Prostate gland (tissue), 2 donors: ENCODE measurements around the gene PIGQ. TPM values are rescaled to one million over a fixed set of nuclear protein-coding genes. Genes with fewer than 3 reads are reported as not detected.

Experiments used
- DNase-seq: peaks from one replicate; pipeline ENCODE4 v3.0.0-alpha.2; 2019; ENCODE audit warnings: low spot score
- H3K27ac ChIP-seq, 2 donors: fragments of 200-600 bp; sonication (generic); 2 replicates each; pipeline ENCODE4 v1.5.1; 2017 to 2019
- H3K27me3 ChIP-seq: fragments of 200-600 bp; sonication (generic); replicated peaks from 2 replicates; pipeline ENCODE4 v1.5.1; 2019; ENCODE audit not compliant: insufficient read depth
- H3K36me3 ChIP-seq, 2 donors: fragments of 200-600 bp; sonication (generic); 1 replicate in 1 of 2; 2 replicates in 1 of 2; pipeline versions ENCODE4 v1.5.1 to v1.8.1; 2017 to 2019
- H3K4me1 ChIP-seq: fragments of 200-600 bp; sonication (generic); replicated peaks from 2 replicates; pipeline ENCODE4 v1.5.1; 2019
- H3K4me3 ChIP-seq, 2 donors: fragments of 200-600 bp; sonication (generic); 2 replicates each; pipeline ENCODE4 v1.5.1; 2017 to 2019
- H3K9me3 ChIP-seq: fragments of 200-600 bp; sonication (generic); 2 replicates; pipeline ENCODE4 v1.5.1; 2017
- CTCF ChIP-seq, 4 experiments: fragments of 200-600 bp in 2 of 4; fragments of 450-650 bp in 2 of 4; sonication (generic) in 2 of 4; IDR thresholded peaks; 1 replicate in 3 of 4; 2 replicates in 1 of 4; pipeline ENCODE4 v1.5.1; 2016 to 2019; ENCODE audit warnings: antibody characterized with exemption in 4 of 4, mild to moderate bottlenecking in 2 of 4, moderate library complexity in 2 of 4
- POLR2A ChIP-seq: fragments of 450-650 bp; IDR thresholded peaks from one replicate; pipeline ENCODE4 v1.6.1; 2016; ENCODE audit warnings: antibody characterized with exemption, mild to moderate bottlenecking
- POLR2AphosphoS5 ChIP-seq: sonication (generic); formaldehyde crosslinking; IDR thresholded peaks from one replicate; pipeline ENCODE4 v1.6.1; 2017; ENCODE audit warnings: antibody characterized with exemption
- WGBS: methylation state at CpG from one replicate; pipeline ENCODE4 v1.1.5; 2018; 5-methylcytosine and 5-hydroxymethylcytosine counted together
- intact Hi-C: fragments of 100-400 bp; cut with DNase I; formaldehyde crosslinking; loops from one replicate; pipeline ENCODE4 v1.14.2; 2022
- total RNA-seq, 2 donors: library from RNA; depleted of rRNA; stranded (reverse); fragments of >200 nt; gene quantifications; one replicate each; pipeline ENCODE4 v1.1.0, GENCODE V29; 2016

PIGQ gene
- total RNA-seq, 2 donors from 2014 or later: 70.1 to 85.8 TPM

- no peaks in the 10 kb centered on the region for H3K27me3 ChIP-seq
- peak overlapping the region in 1 of 2 donors; percentile 14 for H3K4me3 ChIP-seq
- peak; percentile 89 for DNase-seq
- peak overlapping the region; percentile 87 to 89 for H3K27ac ChIP-seq
- intact Hi-C loops: no loop called here
- peaks cover 16% of the 10 kb centered on the region for H3K4me1 ChIP-seq
- TF ChIP-seq CTCF (IDR thresholded peaks at IDR 0.05) (peak in 3 of 4 experiments; percentile 20 to 69 (median 62)), POLR2A (peak; percentile 56), POLR2AphosphoS5 (peak; percentile 87)
- peaks cover 0 to 4% of the 10 kb centered on the region in 2 donors for H3K36me3 ChIP-seq
- no peaks in the 10 kb centered on the region for H3K9me3 ChIP-seq
- WGBS: 40% methylated on average over 24 of the region's 24 CpGs
These were observed 22.9 kb downstream of the PIGQ start for GRCh38 chr16:592518-593306.

GRCh38 chr16:593406-593805 lies 23.6 kb downstream of the PIGQ start:
- H3K9me3 ChIP-seq: no peaks in the 10 kb centered on the region
- 46% methylated on average over 9 of the region's 9 CpGs for WGBS
- intact Hi-C loops: no loop called here
- TF ChIP-seq POLR2AphosphoS5 (peak; percentile 95), POLR2A (peak; percentile 44), CTCF (IDR thresholded peaks at IDR 0.05) (no peak)
- peaks cover 16% of the 10 kb centered on the region for H3K4me1 ChIP-seq
- H3K36me3 ChIP-seq: peaks cover 0 to 4% of the 10 kb centered on the region in 2 donors
- no peaks in the 10 kb centered on the region for H3K27me3 ChIP-seq
- DNase-seq: peak; percentile 84
- H3K27ac ChIP-seq: peak overlapping the region; percentile 87 to 89
- H3K4me3 ChIP-seq: peak overlapping the region in 1 of 2 donors; percentile 0

GRCh38 chr16:593807-594206 lies 24.0 kb downstream of the PIGQ start:
- intact Hi-C loops: no loop called here
- TF ChIP-seq POLR2A (no peak), POLR2AphosphoS5 (no peak), CTCF (IDR thresholded peaks at IDR 0.05) (no peak)
- H3K36me3 ChIP-seq: peaks cover 0 to 4% of the 10 kb centered on the region in 2 donors
- peak overlapping the region; percentile 87 to 89 for H3K27ac ChIP-seq
- 42% methylated on average over 15 of the region's 16 CpGs for WGBS
- H3K9me3 ChIP-seq: no peaks in the 10 kb centered on the region
- peaks cover 16% of the 10 kb centered on the region for H3K4me1 ChIP-seq
- no peak overlapping the region for H3K4me3 ChIP-seq
- H3K27me3 ChIP-seq: no peaks in the 10 kb centered on the region
- DNase-seq: no peak

- H3K4me1 ChIP-seq: peaks cover 16% of the 10 kb centered on the region
- H3K36me3 ChIP-seq: peaks cover 0 to 4% of the 10 kb centered on the region in 2 donors
- WGBS: 85% methylated on average over 16 of the region's 18 CpGs
- no peak overlapping the region for H3K27ac ChIP-seq
- no peaks in the 10 kb centered on the region for H3K27me3 ChIP-seq
- intact Hi-C loops: no loop called here
- no peak overlapping the region for H3K4me3 ChIP-seq
- no peak for DNase-seq
- H3K9me3 ChIP-seq: no peaks in the 10 kb centered on the region
- TF ChIP-seq POLR2A (no peak), POLR2AphosphoS5 (no peak), CTCF (IDR thresholded peaks at IDR 0.05) (no peak)
These were observed 25.3 kb downstream of the PIGQ start for GRCh38 chr16:595094-595528.
